Body of pancreas (tissue), 4 donors: ENCODE data around the gene ARHGEF5.
"Not testable (repeated sequence)": the region's sequence is repeated elsewhere in the genome, so short reads cannot be mapped to it uniquely, and the experiment has no call there.

Experiments used
- CTCF ChIP-seq, 7 experiments: fragments of 450-650 bp in 4 of 7; fragments of 200-600 bp in 3 of 7; sonication (generic) in 3 of 7; IDR thresholded peaks; one replicate each; pipeline ENCODE4 v1.5.1; 2016 to 2019; ENCODE audit warnings: antibody characterized with exemption in 7 of 7
- POLR2A ChIP-seq, 3 donors: fragments of 450-650 bp; IDR thresholded peaks; one replicate each; pipeline ENCODE4 v1.6.1; 2016; ENCODE audit warnings: antibody characterized with exemption in 3 of 3, mild to moderate bottlenecking in 2 of 3

DNA sequence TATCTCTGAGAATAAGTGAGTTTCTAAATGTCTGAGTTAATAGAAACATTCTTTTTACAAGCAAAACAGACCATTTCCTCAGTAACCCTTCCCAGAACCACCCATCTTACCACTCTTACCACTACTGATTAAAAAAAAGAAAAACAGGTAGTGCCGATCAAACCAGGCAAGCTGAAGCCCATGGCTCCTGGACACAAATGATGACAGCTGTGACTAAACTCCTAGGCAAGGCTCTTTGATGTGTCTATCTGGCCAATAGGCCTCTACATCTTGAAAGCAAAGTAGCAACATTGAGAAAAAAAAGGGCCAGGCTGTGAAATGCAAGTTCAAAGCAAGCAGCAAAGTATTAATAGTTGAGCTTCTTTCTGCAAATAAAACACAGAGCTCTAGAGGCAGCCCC, 6.6 kb upstream of the ARHGEF5 start:
- TF ChIP-seq CTCF, POLR2A (IDR thresholded peaks at IDR 0.05): not testable (repeated sequence)
